IMR-90 (cell line): ENCODE measurements around the gene MICAL3. TPM values are rescaled to one million over a fixed set of nuclear protein-coding genes. Genes with fewer than 3 reads are reported as not detected.

ENCODE experiments used
- ATAC-seq: fragments of 200-7000 bp; cut with Tn5 transposase; 2 replicates; pipeline ENCODE4 v1.9.1; 2020; ENCODE audit warnings: low read depth, mild to moderate bottlenecking, moderate library complexity
- BruUV-seq: library from RNA; stranded (reverse); fragments of 400-500 nt; replicated peaks from 2 replicates; lab custom pipeline; 2021; lab: Mats Ljungman, UMichigan
- CTCF ChIA-PET: fragments of 300-600 bp; formaldehyde crosslinking; extraction: SDS; loops from one replicate; lab custom pipeline; 2021; ENCODE audit warnings: antibody characterized with exemption; lab: Yijun Ruan, JAX
- POLR2A ChIA-PET: fragments of 300-600 bp; sonication (Branson Sonifier 250); formaldehyde crosslinking; loops from one replicate; lab custom pipeline; 2022; ENCODE audit warnings: antibody characterized with exemption; ENCODE audit not compliant: unreplicated experiment; lab: Charles Lee
- DNase-seq: peaks from one replicate; pipeline ENCODE4 v3.0.0; 2013
- H2AFZ ChIP-seq: replicated peaks from 2 replicates; pipeline ENCODE3; 2013; ENCODE audit warnings: low read length, mild to moderate bottlenecking; ENCODE audit not compliant: poor library complexity
- H2AK5ac ChIP-seq: 2 replicates; pipeline ENCODE4 v1.6.1; 2013; ENCODE audit warnings: low read depth, low read length, inconsistent platforms
- H2AK9ac ChIP-seq: replicated peaks from 2 replicates; pipeline ENCODE3; 2013; ENCODE audit warnings: mild to moderate bottlenecking, low read depth, low read length, moderate library complexity; ENCODE audit not compliant: poor library complexity
- H2BK120ac ChIP-seq: 2 replicates; pipeline ENCODE4 v1.6.1; 2013; ENCODE audit warnings: low read depth, low read length, inconsistent platforms
- H2BK15ac ChIP-seq: 3 replicates; pipeline ENCODE4 v1.6.1; 2013; ENCODE audit warnings: low read depth, low read length, inconsistent platforms
- H2BK20ac ChIP-seq: 2 replicates; pipeline ENCODE4 v1.6.1; 2013; ENCODE audit warnings: low read depth, mild to moderate bottlenecking, inconsistent platforms, low read length, moderate library complexity
- H2BK5ac ChIP-seq: 2 replicates; pipeline ENCODE4 v1.6.1; 2013; ENCODE audit warnings: mild to moderate bottlenecking, low read depth, low read length, inconsistent platforms; ENCODE audit not compliant: poor library complexity, severe bottlenecking
- H3K14ac ChIP-seq: replicated peaks from 2 replicates; pipeline ENCODE4 v1.6.1; 2013; ENCODE audit warnings: low read depth, low read length, inconsistent platforms
- H3K18ac ChIP-seq: 2 replicates; pipeline ENCODE4 v1.6.1; 2013; ENCODE audit warnings: low read depth, low read length, control low read depth
- H3K23ac ChIP-seq: 2 replicates; pipeline ENCODE4 v1.6.1; 2013; ENCODE audit warnings: low read depth, low read length, inconsistent platforms
- H3K27ac ChIP-seq: 2 replicates; pipeline ENCODE4 v1.5.1; 2013; ENCODE audit warnings: mild to moderate bottlenecking, control low read depth, low read length; ENCODE audit not compliant: insufficient read depth
- H3K27me3 ChIP-seq: 2 replicates; pipeline ENCODE4 v1.6.1; 2013; ENCODE audit warnings: low read length; ENCODE audit not compliant: control insufficient read depth, insufficient read depth
- H3K36me3 ChIP-seq: 2 replicates; pipeline ENCODE4 v1.6.1; 2013; ENCODE audit warnings: low read length, mixed read lengths; ENCODE audit not compliant: control insufficient read depth, insufficient read depth
- H3K4ac ChIP-seq: 2 replicates; pipeline ENCODE4 v1.6.1; 2013; ENCODE audit warnings: low read depth, low read length, inconsistent platforms
- H3K4me1 ChIP-seq: 2 replicates; pipeline ENCODE4 v1.6.1; 2013; ENCODE audit warnings: low read length, mixed read lengths; ENCODE audit not compliant: control insufficient read depth, insufficient read depth
- H3K4me2 ChIP-seq: 2 replicates; pipeline ENCODE4 v1.6.1; 2013; ENCODE audit warnings: low read depth, mild to moderate bottlenecking, control low read depth, low read length, moderate library complexity
- H3K4me3 ChIP-seq: 2 replicates; pipeline ENCODE4 v1.5.1; 2013; ENCODE audit warnings: low read depth, mild to moderate bottlenecking, control low read depth, low read length, moderate library complexity; ENCODE audit not compliant: insufficient read depth
- H3K56ac ChIP-seq: 2 replicates; pipeline ENCODE4 v1.6.1; 2013; ENCODE audit warnings: low read length, inconsistent platforms; ENCODE audit not compliant: insufficient read depth; ENCODE audit errors: extremely low read depth
- H3K79me1 ChIP-seq, 2 experiments: 2 replicates each; pipeline ENCODE4 v1.6.1; 2013; ENCODE audit warnings: low read length in 2 of 2, inconsistent platforms in 1 of 2, low read depth in 1 of 2
- H3K9ac ChIP-seq: 2 replicates; pipeline ENCODE4 v1.6.1; 2013; ENCODE audit warnings: low read depth, low read length, control low read depth
- H3K9me1 ChIP-seq: 2 replicates; pipeline ENCODE4 v1.6.1; 2013; ENCODE audit warnings: low read length, inconsistent platforms; ENCODE audit not compliant: insufficient read depth
- H3K9me3 ChIP-seq: 2 replicates; pipeline ENCODE4 v1.6.1; 2013; ENCODE audit warnings: low read length; ENCODE audit not compliant: control insufficient read depth, insufficient read depth
- H4K20me1 ChIP-seq: 2 replicates; pipeline ENCODE4 v1.6.1; 2013; ENCODE audit warnings: low read length, inconsistent platforms; ENCODE audit not compliant: insufficient read depth
- H4K5ac ChIP-seq: 2 replicates; pipeline ENCODE4 v1.6.1; 2013; ENCODE audit warnings: mild to moderate bottlenecking, low read depth, low read length, control low read depth
- H4K8ac ChIP-seq, 2 experiments: 2 replicates each; pipeline ENCODE4 v1.6.1; 2013; ENCODE audit warnings: low read depth in 2 of 2, low read length in 2 of 2, control low read depth in 1 of 2, inconsistent platforms in 1 of 2
- H4K91ac ChIP-seq: 2 replicates; pipeline ENCODE4 v1.6.1; 2013; ENCODE audit warnings: low read depth, low read length, inconsistent platforms; ENCODE audit not compliant: insufficient read depth
- BHLHE40 ChIP-seq: fragments of 150-350 bp; IDR thresholded peaks from 2 replicates; pipeline ENCODE4 v1.6.1; 2016; ENCODE audit warnings: mild to moderate bottlenecking, low read depth, low read length
- CEBPB ChIP-seq: IDR thresholded peaks from 2 replicates; pipeline ENCODE4 v1.6.1; 2012; ENCODE audit warnings: low read depth, low read length, improper control_type of control experiment
- CHD1 ChIP-seq: IDR thresholded peaks from 2 replicates; pipeline ENCODE4 v1.6.1; 2012; ENCODE audit warnings: low read depth, low read length, improper control_type of control experiment
- CTCF ChIP-seq: conservative IDR thresholded peaks from 2 replicates; pipeline ENCODE4 v1.5.1; 2012; ENCODE audit warnings: mild to moderate bottlenecking, low read depth, low read length, improper control_type of control experiment
- ELK1 ChIP-seq: fragments of 150-350 bp; IDR thresholded peaks from 2 replicates; pipeline ENCODE4 v1.6.1; 2016; ENCODE audit warnings: low read depth, mild to moderate bottlenecking, low read length, moderate library complexity, borderline replicate concordance
- FOS ChIP-seq: fragments of 150-350 bp; IDR thresholded peaks from 2 replicates; pipeline ENCODE4 v1.6.1; 2016; ENCODE audit warnings: low read depth, low read length
- MAFK ChIP-seq: IDR thresholded peaks from 2 replicates; pipeline ENCODE4 v1.6.1; 2012; ENCODE audit warnings: low read depth, low read length, improper control_type of control experiment
- MAZ ChIP-seq: IDR thresholded peaks from 2 replicates; pipeline ENCODE4 v1.6.1; 2012; ENCODE audit warnings: low read depth, mild to moderate bottlenecking, low read length, improper control_type of control experiment, moderate library complexity, borderline replicate concordance
- MXI1 ChIP-seq: IDR thresholded peaks from 2 replicates; pipeline ENCODE4 v1.6.1; 2012; ENCODE audit warnings: low read depth, mild to moderate bottlenecking, low read length, moderate library complexity, borderline replicate concordance
- NFE2L2 ChIP-seq: fragments of 150-350 bp; IDR thresholded peaks from 2 replicates; pipeline ENCODE4 v1.6.1; 2016; ENCODE audit warnings: low read depth, mild to moderate bottlenecking, low read length
- POLR2A ChIP-seq: IDR thresholded peaks from 2 replicates; pipeline ENCODE4 v1.6.1; 2012; ENCODE audit warnings: mild to moderate bottlenecking, low read depth, low read length
- RAD21 ChIP-seq: IDR thresholded peaks from 2 replicates; pipeline ENCODE4 v1.6.1; 2012; ENCODE audit warnings: low read length, improper control_type of control experiment
- RCOR1 ChIP-seq: IDR thresholded peaks from 2 replicates; pipeline ENCODE4 v1.6.1; 2012; ENCODE audit warnings: mild to moderate bottlenecking, low read length, improper control_type of control experiment; ENCODE audit not compliant: insufficient replicate concordance
- RFX5 ChIP-seq: IDR thresholded peaks from 2 replicates; pipeline ENCODE4 v1.8.0; 2012; ENCODE audit warnings: low read depth, mild to moderate bottlenecking, low read length, moderate library complexity
- SMC3 ChIP-seq: fragments of 150-350 bp; IDR thresholded peaks from 2 replicates; pipeline ENCODE4 v1.6.1; 2016; ENCODE audit warnings: low read depth, mild to moderate bottlenecking, antibody characterized with exemption, low read length, moderate library complexity
- USF2 ChIP-seq: fragments of 150-350 bp; IDR thresholded peaks from 2 replicates; pipeline ENCODE4 v1.6.1; 2017; ENCODE audit warnings: mild to moderate bottlenecking, antibody characterized with exemption, low read length, low read depth
- WGBS, 2 experiments: methylation state at CpG; one replicate each; pipeline versions ENCODE4 v1.1.5 to v1.1.7; 2013; ENCODE audit warnings: missing lambda C conversion rate in 2 of 2; ENCODE audit not compliant: insufficient read length in 1 of 2; ENCODE audit errors: extremely low coverage in 2 of 2; 5-methylcytosine and 5-hydroxymethylcytosine counted together
- dilution Hi-C: fragments of 300-500 bp; cut with HindIII; formaldehyde crosslinking; loops from one replicate; pipeline ENCODE4 v1.14.3; 2018; ENCODE audit warnings: low sequenced_read_pairs; ENCODE audit not compliant: unreplicated experiment
- in situ Hi-C: fragments of 300-500 bp; cut with MboI; formaldehyde crosslinking; loops from 3 replicates; pipeline ENCODE4 v1.14.3; 2019; ENCODE audit warnings: low sequenced_read_pairs, inconsistent platforms, mixed read lengths
- intact Hi-C: fragments of 100-400 bp; cut with micrococcal nuclease; formaldehyde crosslinking; loops from 2 replicates; pipeline ENCODE4 v1.10.0; 2022
- polyA plus RNA-seq, 3 experiments: library from polyadenylated mRNA; depleted of rRNA; stranded (reverse); fragments of >200 nt; gene quantifications; 2 replicates each; pipeline ENCODE4 v1.2.3, GENCODE V29; 2012; ENCODE audit warnings: low replicate concordance in 1 of 3
- total RNA-seq: library from RNA; depleted of rRNA; stranded (reverse); fragments of >200 nt; gene quantifications from 2 replicates; pipeline ENCODE4 v1.2.3, GENCODE V29; 2012

MICAL3 gene
- total and polyA plus RNA-seq, 2 of the 4 experiments (the other 2 are of a cell fraction) = 17.6 to 26.8 TPM

DNA sequence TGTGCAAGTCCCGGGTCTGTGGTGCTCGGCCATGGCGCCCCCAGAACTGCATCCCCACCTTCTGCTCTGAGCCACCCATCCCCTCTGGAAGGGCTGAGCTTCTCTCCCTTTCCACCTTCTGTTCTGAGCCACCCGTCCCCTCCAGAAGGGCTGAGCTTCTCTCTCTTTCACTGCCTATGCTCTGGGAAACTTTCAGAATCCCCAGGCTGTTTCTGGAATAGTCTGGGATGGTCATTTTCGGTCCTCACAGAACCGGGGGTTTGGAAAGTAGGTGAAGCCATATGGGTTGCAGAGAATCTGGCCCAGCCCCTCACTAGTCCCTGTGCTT is 246.7 kb downstream of the MICAL3 start:
- Histone ChIP-seq H3K9ac (no peak overlapping the region), H3K4me3 (no peak overlapping the region), H4K20me1 (peaks cover 11% of the 10 kb centered on the region), H3K18ac (no peak overlapping the region), H3K4me1 (peaks cover 19% of the 10 kb centered on the region), H3K14ac (no peak overlapping the region), H3K4ac (no peak overlapping the region), H2BK15ac (no peak overlapping the region), H2BK20ac (no peak overlapping the region), H2AK9ac (no peak overlapping the region), H4K91ac (no peak overlapping the region), H4K5ac (no peak overlapping the region), H3K4me2 (no peak overlapping the region), H2AFZ (no peak overlapping the region), H3K9me3 (no peaks in the 10 kb centered on the region), H3K23ac (no peak overlapping the region), H2BK5ac (no peak overlapping the region), H2BK120ac (no peak overlapping the region), H4K8ac (no peak overlapping the region), H2AK5ac (no peak overlapping the region), H3K56ac (no peak overlapping the region), H3K79me1 (peaks cover 3 to 12% of the 10 kb centered on the region in 2 experiments; a peak in 2 of 4 replicates), H3K27ac (no peak overlapping the region), H3K9me1 (peaks cover 9% of the 10 kb centered on the region; the same call in 1 of the 2 replicates), H3K36me3 (no peaks in the 10 kb centered on the region), H3K27me3 (no peaks in the 10 kb centered on the region)
- ATAC-seq (no peak), DNase-seq (no peak)
- no TSS peak for BruUV-seq
- 60% methylated on average over 1 of the region's 6 CpGs; no CpG with 5 or more reads in 1 of the 2 experiments for WGBS, 2 experiments
- ChIA-PET POLR2A (no interaction called here), CTCF (interaction anchor here (1.0 kb wide), 1 partner anchor 220 kb away, joined by 3 read pairs; no protein-coding TSS in a partner anchor)
- dilution Hi-C loops (no loop called here), in situ Hi-C loops (no loop called here), intact Hi-C loops (no loop called here)
- TF ChIP-seq BHLHE40 = no peak
- TF ChIP-seq USF2 = no peak
- no peak for TF ChIP-seq CHD1
- no peak for TF ChIP-seq MAZ
- no peak for TF ChIP-seq MAFK
- no peak for TF ChIP-seq ELK1
- no peak for TF ChIP-seq MXI1
- TF ChIP-seq SMC3 = no peak
- TF ChIP-seq FOS = no peak
- no peak for TF ChIP-seq CEBPB
- no peak for TF ChIP-seq CTCF
- TF ChIP-seq RCOR1 = no peak
- no peak for TF ChIP-seq NFE2L2
- no peak for TF ChIP-seq POLR2A
- TF ChIP-seq RFX5 = no peak
- no peak for TF ChIP-seq RAD21
